ENCODE measurements around the gene C20orf141.

DNA sequence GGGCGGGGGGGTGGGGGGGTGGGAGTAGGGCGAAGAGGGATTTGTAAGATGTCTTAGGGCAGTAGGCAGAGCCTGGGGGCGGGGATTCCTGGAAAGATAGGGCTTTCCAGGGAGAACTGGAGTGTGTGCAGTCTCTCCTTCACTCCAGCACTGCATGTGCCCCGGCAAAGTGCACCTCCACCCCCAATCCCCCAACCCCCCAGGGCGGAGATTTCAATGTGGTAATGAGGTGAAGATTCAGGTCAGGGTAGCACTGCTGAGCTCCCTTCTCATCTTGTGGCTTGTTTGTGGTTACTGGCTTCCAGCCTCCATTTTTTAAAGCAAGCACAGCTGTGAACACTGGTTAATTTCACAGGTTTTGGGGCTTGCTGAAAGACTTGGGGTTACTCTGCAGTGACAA is 7.3 kb downstream of the C20orf141 start:
- TF ChIP-seq POLR2AphosphoS5 (IDR thresholded peaks at IDR 0.05; ENCODE audit: borderline replicate concordance, low read depth, low read length), result no peak
- TF ChIP-seq EZH2 (IDR thresholded peaks at IDR 0.05), result no peak
- TF ChIP-seq FOXP2 (optimal IDR thresholded peaks at IDR 0.05; ENCODE audit: control extremely low read depth, extremely low read length, insufficient read depth), result no peak

Data from SK-N-MC (cell line).